Subcutaneous abdominal adipose tissue (tissue), 5 donors: ENCODE data around the gene NEK7.

ENCODE experiments used
- H3K27ac ChIP-seq: one replicate; pipeline ENCODE4 v1.7.0; 2013; ENCODE audit warnings: low read depth, mild to moderate bottlenecking, inconsistent platforms, low read length, moderate library complexity
- H3K27me3 ChIP-seq, 5 donors: one replicate each; pipeline ENCODE4 v1.7.0; 2013; ENCODE audit warnings: low read length in 5 of 5, inconsistent platforms in 1 of 5; ENCODE audit not compliant: control insufficient read depth in 5 of 5, insufficient read depth in 4 of 5
- H3K36me3 ChIP-seq, 5 donors: one replicate each; pipeline ENCODE4 v1.7.0; 2013; ENCODE audit warnings: low read length in 5 of 5; ENCODE audit not compliant: control insufficient read depth in 5 of 5, insufficient read depth in 5 of 5
- H3K4me1 ChIP-seq, 5 donors: one replicate each; pipeline ENCODE4 v1.7.0; 2013; ENCODE audit warnings: low read length in 5 of 5, mild to moderate bottlenecking in 3 of 5, moderate library complexity in 1 of 5; ENCODE audit not compliant: control insufficient read depth in 5 of 5, insufficient read depth in 5 of 5
- H3K4me3 ChIP-seq, 5 donors: one replicate each; pipeline ENCODE4 v1.7.0; 2013; ENCODE audit warnings: low read length in 5 of 5, low read depth in 1 of 5
- H3K9ac ChIP-seq, 5 donors: one replicate each; pipeline ENCODE4 v1.7.0; 2013; ENCODE audit warnings: low read length in 5 of 5, mild to moderate bottlenecking in 4 of 5, moderate library complexity in 3 of 5
- H3K9me3 ChIP-seq, 5 donors: one replicate each; pipeline ENCODE4 v1.7.0; 2013; ENCODE audit warnings: low read length in 5 of 5; ENCODE audit not compliant: control insufficient read depth in 5 of 5
- donor health status: healthy.
- donor health status: healthy.
- donor health status: healthy.
- donor health status: healthy.
- donor health status: healthy.

Gene NEK7

GRCh38 chr1:198157847-198158725 lies 1.3 kb downstream of the NEK7 start:
- no peaks in the 10 kb centered on the region for H3K27me3 ChIP-seq
- peak overlapping the region; percentile 95 for H3K27ac ChIP-seq
- peaks cover 2 to 49% (median 35%) of the 10 kb centered on the region in 5 donors for H3K4me1 ChIP-seq
- no peaks in the 10 kb centered on the region for H3K36me3 ChIP-seq
- peak overlapping the region; percentile 78 to 94 (median 82) for H3K4me3 ChIP-seq
- no peaks in the 10 kb centered on the region for H3K9me3 ChIP-seq
- H3K9ac ChIP-seq, result peak overlapping the region; percentile 82 to 95 (median 90)

DNA sequence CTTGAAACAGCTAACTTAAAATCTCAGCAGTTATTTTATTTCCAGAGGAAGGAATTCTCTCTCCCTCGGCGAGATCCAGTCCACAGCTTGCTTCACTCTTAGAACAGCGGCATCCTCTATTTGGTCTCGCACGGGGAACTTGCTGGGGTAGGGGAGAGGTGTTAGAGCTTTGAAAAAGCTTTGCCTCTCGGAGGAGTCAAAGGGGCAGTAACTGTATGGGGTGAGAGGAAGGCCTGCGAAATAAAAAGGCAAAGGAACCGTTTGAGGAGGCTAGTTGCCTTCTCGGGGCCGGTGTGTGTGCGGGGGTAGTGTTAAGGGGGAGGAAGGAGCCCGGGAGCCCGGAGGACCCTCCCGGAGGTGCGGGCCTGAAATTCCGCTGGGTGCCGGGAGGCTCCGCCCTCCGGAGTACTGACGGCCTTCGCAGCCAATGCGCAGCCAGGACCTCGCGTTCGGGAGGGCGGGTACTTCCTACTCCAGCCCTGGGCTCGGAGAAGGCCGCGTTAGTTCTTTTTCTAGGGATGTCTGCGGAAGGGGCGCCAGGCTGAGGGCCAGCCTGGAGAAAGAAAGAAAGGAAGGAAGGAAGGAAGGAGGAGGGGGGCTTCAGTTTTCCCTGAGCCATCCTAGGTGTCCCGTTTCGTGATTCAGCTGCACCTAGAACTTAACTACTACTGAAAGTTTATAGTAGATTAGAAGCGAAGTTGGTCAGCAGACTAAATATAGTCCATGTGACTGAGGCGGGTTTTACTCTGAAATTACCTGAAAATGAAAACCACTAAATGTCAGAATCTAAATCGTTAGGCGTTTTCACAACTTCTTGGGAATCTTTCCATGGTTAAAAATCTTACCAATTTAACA lies 2.2 kb downstream of the NEK7 start:
- Histone ChIP-seq H3K36me3 (no peaks in the 10 kb centered on the region), H3K4me1 (peaks cover 2 to 41% (median 28%) of the 10 kb centered on the region in 5 donors), H3K27me3 (no peaks in the 10 kb centered on the region), H3K27ac (peak overlapping the region; percentile 95), H3K9me3 (no peaks in the 10 kb centered on the region), H3K9ac (peak overlapping the region; percentile 82 to 95 (median 90)), H3K4me3 (peak overlapping the region; percentile 78 to 94 (median 82))

DNA sequence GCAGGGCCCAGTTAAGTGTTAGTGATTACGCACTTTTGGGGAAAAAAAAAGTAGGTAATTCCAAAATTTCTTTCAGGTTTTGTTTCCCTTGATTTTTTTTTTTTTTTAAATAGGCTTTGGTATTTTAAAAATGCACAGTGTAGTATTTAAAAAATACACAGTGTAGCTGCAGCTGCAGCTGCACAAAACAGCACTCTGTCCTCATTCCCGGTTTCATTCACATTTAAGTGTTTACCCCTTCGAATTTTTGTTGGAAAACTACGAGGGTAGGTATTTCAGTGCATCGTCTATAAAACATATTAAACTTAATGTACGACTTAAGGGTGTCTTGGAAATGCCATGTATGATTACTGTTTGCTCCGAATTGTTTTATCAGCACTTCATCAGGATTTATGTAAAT lies 3.4 kb downstream of the NEK7 start:
- H3K36me3 ChIP-seq, result no peaks in the 10 kb centered on the region
- H3K9ac ChIP-seq, result peak overlapping the region in 4 of 5 donors; percentile 10 to 95 (median 27)
- H3K27ac ChIP-seq, result peak overlapping the region; percentile 95
- no peaks in the 10 kb centered on the region for H3K9me3 ChIP-seq
- no peaks in the 10 kb centered on the region for H3K27me3 ChIP-seq
- peaks cover 2 to 43% (median 33%) of the 10 kb centered on the region in 5 donors for H3K4me1 ChIP-seq
- no peak overlapping the region for H3K4me3 ChIP-seq

DNA sequence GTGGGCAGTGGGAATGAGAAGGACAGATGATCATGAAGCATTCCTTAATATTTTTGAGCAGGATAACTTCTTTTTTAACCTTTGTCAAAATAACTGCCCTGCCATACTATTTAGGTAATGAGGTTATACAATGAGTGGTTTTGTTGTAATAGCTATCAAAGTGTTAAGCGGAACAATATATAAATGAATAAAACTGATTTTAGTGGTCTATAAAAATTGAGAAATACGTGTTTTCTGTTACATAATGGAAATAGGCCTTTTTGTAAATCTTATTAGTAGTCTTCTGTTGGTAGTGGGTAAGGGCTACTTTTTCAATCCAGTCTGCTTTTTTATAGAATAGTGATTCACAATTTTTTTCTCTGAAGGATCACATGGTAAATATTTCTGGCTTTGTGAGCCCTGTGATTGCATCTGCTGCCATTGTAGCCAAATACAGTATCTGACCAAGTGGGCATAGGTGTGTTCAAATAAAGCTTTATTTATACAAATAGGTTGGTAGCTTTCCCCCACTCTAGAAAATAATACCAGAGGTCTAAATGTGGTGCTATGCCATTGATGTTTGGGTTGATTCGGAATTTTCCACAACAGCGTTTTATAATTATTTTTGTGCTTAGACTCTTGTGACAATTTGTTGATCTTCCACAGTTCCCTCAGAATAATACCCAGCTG lies 4.3 kb downstream of the NEK7 start:
- H3K27me3 ChIP-seq, result no peaks in the 10 kb centered on the region
- H3K9ac ChIP-seq, result no peak overlapping the region
- peak overlapping the region; percentile 49 for H3K27ac ChIP-seq
- no peaks in the 10 kb centered on the region for H3K36me3 ChIP-seq
- H3K9me3 ChIP-seq, result no peaks in the 10 kb centered on the region
- peaks cover 2 to 48% (median 36%) of the 10 kb centered on the region in 5 donors for H3K4me1 ChIP-seq
- H3K4me3 ChIP-seq, result no peak overlapping the region

GRCh38 chr1:198161718-198162090 lies 4.9 kb downstream of the NEK7 start:
- H3K27ac ChIP-seq, result peak overlapping the region; percentile 49
- H3K9ac ChIP-seq, result peak overlapping the region in 1 of 5 donors; percentile 5

DNA sequence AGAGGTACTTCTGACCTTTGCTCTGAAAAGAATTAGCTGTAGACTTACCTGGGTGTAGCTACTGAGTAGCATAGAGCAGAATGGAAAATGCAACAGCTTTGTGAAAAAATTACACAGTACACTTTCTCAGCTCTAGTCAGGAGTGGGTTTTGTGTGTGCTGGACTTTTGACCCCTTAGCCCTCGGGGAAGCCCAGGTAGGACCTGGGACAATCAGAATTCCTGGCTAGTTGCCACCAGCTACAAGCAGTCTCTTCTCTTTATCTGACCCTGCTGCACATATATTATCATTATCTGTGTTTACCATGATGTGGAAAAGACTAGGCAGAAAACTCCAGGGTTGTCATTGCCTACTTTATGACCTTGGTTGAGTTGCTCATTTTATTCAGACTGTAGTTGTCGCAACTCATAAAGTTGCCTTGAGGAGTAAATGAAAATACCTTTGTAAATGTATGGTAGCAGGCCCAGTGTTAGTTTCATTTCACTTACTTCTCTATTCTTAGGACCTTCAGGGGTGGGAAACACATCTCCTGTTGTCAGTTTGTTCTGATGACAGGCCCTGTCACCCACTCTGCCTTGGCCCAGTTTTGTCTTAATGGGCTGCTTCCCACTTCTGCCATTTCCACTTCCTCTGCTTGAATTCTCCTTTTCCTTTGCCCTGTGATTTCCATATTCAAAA lies 5.4 kb downstream of the NEK7 start:
- H3K4me3 ChIP-seq, result no peak overlapping the region

More at GRCh38 chr1:198161718-198162090, 4.9 kb downstream of the NEK7 start:
- no peaks in the 10 kb centered on the region for H3K9me3 ChIP-seq
- H3K36me3 ChIP-seq, result no peaks in the 10 kb centered on the region
- no peaks in the 10 kb centered on the region for H3K27me3 ChIP-seq
- peaks cover 2 to 49% (median 41%) of the 10 kb centered on the region in 5 donors for H3K4me1 ChIP-seq
- H3K4me3 ChIP-seq, result no peak overlapping the region

DNA sequence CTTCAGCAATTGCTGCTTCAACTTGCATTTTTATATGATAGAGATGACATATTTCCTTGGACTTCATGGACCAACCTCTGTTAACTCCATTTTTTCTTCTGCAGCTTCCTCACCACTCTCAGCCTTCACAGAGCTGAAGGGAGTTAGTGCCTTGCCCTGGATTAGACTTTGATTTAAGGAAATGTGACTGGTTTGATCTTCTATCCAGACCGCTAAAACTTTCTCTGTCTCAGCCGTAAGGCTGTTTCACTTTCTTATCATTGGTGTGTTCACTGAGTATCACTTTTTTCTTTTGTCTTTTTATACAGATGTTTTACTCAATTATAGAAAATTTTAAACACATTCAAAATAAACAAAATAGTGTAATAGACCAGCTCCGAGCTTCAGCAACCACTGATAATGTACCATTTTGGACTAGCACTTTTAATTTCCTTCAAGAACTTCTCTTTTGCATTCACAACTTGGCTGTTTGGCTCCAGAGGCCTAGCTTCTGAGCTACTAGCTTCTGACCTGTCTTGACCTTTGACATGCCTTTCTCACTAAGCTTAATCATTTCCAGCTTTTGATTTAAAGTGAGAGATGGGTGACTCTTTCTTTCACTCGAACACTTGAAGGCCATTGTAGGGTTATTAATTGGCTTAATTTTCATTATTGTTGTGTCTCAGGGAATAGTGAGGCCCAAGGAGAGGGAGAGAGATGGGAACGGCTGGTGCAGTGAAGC lies 9.3 kb downstream of the NEK7 start:
- no peaks in the 10 kb centered on the region for H3K36me3 ChIP-seq
- peaks cover 0 to 53% (median 47%) of the 10 kb centered on the region in 5 donors for H3K4me1 ChIP-seq
- no peak overlapping the region for H3K9ac ChIP-seq
- peak overlapping the region; percentile 1 for H3K27ac ChIP-seq
- H3K9me3 ChIP-seq, result no peaks in the 10 kb centered on the region
- no peaks in the 10 kb centered on the region for H3K27me3 ChIP-seq
- no peak overlapping the region for H3K4me3 ChIP-seq

More for the DNA sequence above, 5.4 kb downstream of the NEK7 start:
- Histone ChIP-seq H3K9ac (peak overlapping the region in 1 of 5 donors; percentile 5), H3K4me1 (peaks cover 2 to 54% (median 46%) of the 10 kb centered on the region in 5 donors), H3K9me3 (no peaks in the 10 kb centered on the region), H3K36me3 (no peaks in the 10 kb centered on the region), H3K27me3 (no peaks in the 10 kb centered on the region), H3K27ac (peak overlapping the region; percentile 49)

- Histone ChIP-seq H3K4me1 (peaks cover under 1 to 57% (median 51%) of the 10 kb centered on the region in 5 donors), H3K27ac (no peak overlapping the region), H3K9ac (peak overlapping the region in 1 of 5 donors; percentile 52), H3K9me3 (no peaks in the 10 kb centered on the region), H3K36me3 (no peaks in the 10 kb centered on the region), H3K27me3 (no peaks in the 10 kb centered on the region), H3K4me3 (no peak overlapping the region)
Measured at GRCh38 chr1:198166900-198167299, 10.1 kb downstream of the NEK7 start.

DNA sequence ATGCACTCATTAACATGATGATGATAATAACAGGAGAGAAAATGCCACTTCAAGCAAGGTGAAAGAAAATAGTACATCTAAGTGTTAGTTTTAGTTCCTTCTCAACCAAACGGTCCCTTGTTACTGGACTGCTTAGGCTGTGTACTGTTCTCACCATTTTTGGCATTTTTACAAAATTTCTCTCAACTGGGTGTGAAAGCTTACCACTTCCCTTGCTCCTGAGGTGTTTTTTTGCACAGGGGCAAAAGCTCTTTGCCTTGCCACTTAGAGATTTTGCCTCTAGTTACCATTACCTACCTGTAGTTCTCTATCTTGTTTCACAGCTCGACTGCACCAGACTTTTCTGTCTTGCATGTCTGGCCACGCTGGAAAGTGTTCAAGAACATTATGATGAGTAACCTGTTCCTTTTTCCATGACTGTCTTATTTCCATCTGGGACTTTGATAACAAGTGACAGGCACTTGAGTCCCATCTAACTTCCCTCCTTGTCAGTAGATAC lies 10.7 kb downstream of the NEK7 start:
- no peak overlapping the region for H3K9ac ChIP-seq
- H3K27ac ChIP-seq, result no peak overlapping the region
- peaks cover 3 to 58% (median 51%) of the 10 kb centered on the region in 5 donors for H3K4me1 ChIP-seq
- H3K4me3 ChIP-seq, result no peak overlapping the region
- H3K9me3 ChIP-seq, result no peaks in the 10 kb centered on the region
- H3K27me3 ChIP-seq, result no peaks in the 10 kb centered on the region
- no peaks in the 10 kb centered on the region for H3K36me3 ChIP-seq
